H1 (cell line): ENCODE measurements around the gene HOXB7. TPM values are rescaled to one million over a fixed set of nuclear protein-coding genes. Genes with fewer than 3 reads are reported as not detected.

Source experiments
- CTCF ChIA-PET: fragments of 300-600 bp; sonication (Branson Sonifier 250); formaldehyde crosslinking; loops from one replicate; lab custom pipeline; 2021; ENCODE audit not compliant: partially characterized antibody; lab: Charles Lee
- POLR2A ChIA-PET: fragments of 300-600 bp; sonication (Branson Sonifier 250); formaldehyde crosslinking; loops from one replicate; lab custom pipeline; 2021; ENCODE audit warnings: inconsistent platforms; ENCODE audit not compliant: partially characterized antibody; lab: Charles Lee
- DNase-seq, 2 experiments: peaks; one replicate each; pipeline versions ENCODE4 v3.0.0 to v3.0.0-alpha.2; 2010 to 2022; ENCODE audit warnings: low spot score in 2 of 2, low read depth in 1 of 2, mixed read lengths in 1 of 2
- FAIRE-seq: peaks from 2 replicates; lab custom pipeline; 2011; peaks lifted over from hg19 to GRCh38; lab: Jason Lieb, UNC
- H2AFZ ChIP-seq: 2 replicates; pipeline ENCODE4 v1.8.1; 2012; ENCODE audit warnings: low read length, inconsistent platforms
- H2AK5ac ChIP-seq: 2 replicates; pipeline ENCODE4 v1.6.1; 2013; ENCODE audit warnings: low read depth, low read length
- H2BK120ac ChIP-seq: replicated peaks from 2 replicates; pipeline ENCODE3; 2013; ENCODE audit warnings: low read depth, low read length, inconsistent platforms
- H2BK12ac ChIP-seq: 2 replicates; pipeline ENCODE4 v1.6.1; 2013; ENCODE audit warnings: low read depth, low read length
- H2BK15ac ChIP-seq: 2 replicates; pipeline ENCODE4 v1.6.1; 2013; ENCODE audit warnings: low read length
- H2BK20ac ChIP-seq: 2 replicates; pipeline ENCODE4 v1.6.1; 2013; ENCODE audit warnings: low read length
- H2BK5ac ChIP-seq: 2 replicates; pipeline ENCODE4 v1.6.1; 2013; ENCODE audit warnings: low read depth, low read length
- H3K14ac ChIP-seq: 2 replicates; pipeline ENCODE4 v1.6.1; 2013; ENCODE audit warnings: inconsistent platforms; ENCODE audit not compliant: insufficient read length
- H3K18ac ChIP-seq: 2 replicates; pipeline ENCODE4 v1.6.1; 2013; ENCODE audit warnings: low read length; ENCODE audit errors: extremely low read depth
- H3K23ac ChIP-seq: 2 replicates; pipeline ENCODE4 v1.6.1; 2013; ENCODE audit warnings: inconsistent platforms; ENCODE audit not compliant: insufficient read length
- H3K23me2 ChIP-seq: 2 replicates; pipeline ENCODE4 v1.6.1; 2013; ENCODE audit warnings: low read depth, low read length
- H3K27ac ChIP-seq: 2 replicates; pipeline ENCODE4 v1.6.1; 2011; ENCODE audit warnings: low read depth, low read length, inconsistent platforms
- H3K27me3 ChIP-seq, 4 experiments: replicated peaks in 1 of 4; 1 replicate in 1 of 4; 2 replicates in 3 of 4; pipeline versions ENCODE4 v1.6.1 to v1.8.1; 2011 to 2013; ENCODE audit warnings: low read length in 3 of 4, mild to moderate bottlenecking in 3 of 4, inconsistent platforms in 2 of 4, mixed read lengths in 2 of 4, moderate library complexity in 1 of 4; ENCODE audit not compliant: control insufficient read depth in 3 of 4, insufficient read depth in 3 of 4; ENCODE audit errors: extremely low read depth in 1 of 4
- H3K36me3 ChIP-seq, 4 experiments: 2 replicates each; pipeline versions ENCODE4 v1.6.1 to v1.8.1; 2011 to 2013; ENCODE audit warnings: mild to moderate bottlenecking in 4 of 4, low read length in 3 of 4, moderate library complexity in 2 of 4, control low read depth in 1 of 4, inconsistent platforms in 1 of 4; ENCODE audit not compliant: insufficient read depth in 4 of 4, control insufficient read depth in 2 of 4
- H3K4ac ChIP-seq: replicated peaks from 2 replicates; pipeline ENCODE3; 2013; ENCODE audit warnings: low read length, low read depth, mixed read lengths, inconsistent platforms; ENCODE audit not compliant: insufficient read length
- H3K4me1 ChIP-seq, 4 experiments: replicated peaks in 1 of 4; 1 replicate in 1 of 4; 2 replicates in 3 of 4; pipeline versions ENCODE4 v1.6.1 to v1.8.1; 2011 to 2013; ENCODE audit warnings: low read length in 3 of 4, inconsistent platforms in 2 of 4, mixed read lengths in 1 of 4; ENCODE audit not compliant: insufficient read depth in 4 of 4, control insufficient read depth in 3 of 4
- H3K4me2 ChIP-seq, 2 experiments: 2 replicates each; pipeline versions ENCODE4 v1.6.1 to v1.8.1; 2011 to 2013; ENCODE audit warnings: low read depth in 2 of 2, low read length in 2 of 2, control low read depth in 1 of 2, inconsistent platforms in 1 of 2, mild to moderate bottlenecking in 1 of 2; ENCODE audit not compliant: insufficient read depth in 1 of 2
- H3K4me3 ChIP-seq, 4 experiments: fragments of 200-600, 300-600 bp in 1 of 4; sonication (generic), shearing (Covaris generic), sonication (Bioruptor Twin) in 1 of 4; 2 replicates each; pipeline versions ENCODE4 v1.5.1 to v1.8.1; 2011 to 2016; ENCODE audit warnings: low read length in 4 of 4, low read depth in 3 of 4, control low read depth in 2 of 4, inconsistent platforms in 2 of 4, mild to moderate bottlenecking in 2 of 4, mixed read lengths in 1 of 4, moderate library complexity in 1 of 4; ENCODE audit not compliant: insufficient read depth in 2 of 4; ENCODE audit errors: extremely low read depth in 1 of 4
- H3K56ac ChIP-seq: replicated peaks from 2 replicates; pipeline ENCODE3; 2013; ENCODE audit warnings: low read depth, mild to moderate bottlenecking, mixed read lengths, low read length, inconsistent platforms; ENCODE audit not compliant: insufficient read length
- H3K79me1 ChIP-seq: 2 replicates; pipeline ENCODE4 v1.6.1; 2013; ENCODE audit warnings: low read depth, low read length, control low read depth
- H3K79me2 ChIP-seq, 2 experiments: 2 replicates each; pipeline versions ENCODE4 v1.6.1 to v1.8.1; 2012 to 2013; ENCODE audit warnings: low read length in 2 of 2, mild to moderate bottlenecking in 2 of 2, inconsistent platforms in 1 of 2; ENCODE audit not compliant: insufficient read depth in 2 of 2, control insufficient read depth in 1 of 2
- H3K9ac ChIP-seq, 4 experiments: replicated peaks in 1 of 4; 1 replicate in 1 of 4; 2 replicates in 3 of 4; pipeline versions ENCODE4 v1.6.1 to v1.8.1; 2011 to 2013; ENCODE audit warnings: low read depth in 3 of 4, low read length in 3 of 4, control low read depth in 2 of 4, mild to moderate bottlenecking in 2 of 4, moderate library complexity in 2 of 4, inconsistent platforms in 1 of 4; ENCODE audit errors: extremely low read depth in 1 of 4
- H3K9me3 ChIP-seq, 2 experiments: 2 replicates each; pipeline versions ENCODE4 v1.6.1 to v1.8.1; 2012 to 2013; ENCODE audit warnings: mild to moderate bottlenecking in 2 of 2, moderate library complexity in 2 of 2, control low read depth in 1 of 2, inconsistent platforms in 1 of 2, low read depth in 1 of 2, low read length in 1 of 2, mixed read lengths in 1 of 2; ENCODE audit not compliant: insufficient read depth in 2 of 2
- H4K20me1 ChIP-seq, 2 experiments: replicated peaks in 1 of 2; 2 replicates each; pipeline versions ENCODE3 to v1.8.1; 2011 to 2013; ENCODE audit warnings: inconsistent platforms in 2 of 2, low read length in 2 of 2, mild to moderate bottlenecking in 1 of 2; ENCODE audit not compliant: insufficient read depth in 2 of 2, control insufficient read depth in 1 of 2
- H4K5ac ChIP-seq: 2 replicates; pipeline ENCODE4 v1.6.1; 2013; ENCODE audit warnings: low read length, low read depth, mixed read lengths, inconsistent platforms; ENCODE audit not compliant: insufficient read length
- H4K8ac ChIP-seq: 2 replicates; pipeline ENCODE4 v1.8.0; 2013; ENCODE audit warnings: mild to moderate bottlenecking, moderate library complexity, low read length, inconsistent platforms; ENCODE audit not compliant: insufficient read depth; ENCODE audit errors: extremely low read depth
- H4K91ac ChIP-seq: replicated peaks from 2 replicates; pipeline ENCODE3; 2013; ENCODE audit warnings: low read length, mixed read lengths, inconsistent platforms; ENCODE audit not compliant: insufficient read length
- BRCA1 ChIP-seq: IDR thresholded peaks from 2 replicates; pipeline ENCODE4 v1.6.1; 2012; ENCODE audit warnings: low read depth, low read length, improper control_type of control experiment
- EP300 ChIP-seq, 2 experiments: IDR thresholded peaks; 1 replicate in 1 of 2; 2 replicates in 1 of 2; pipeline ENCODE4 v1.6.1; 2011 to 2012; ENCODE audit warnings: low read depth in 2 of 2, low read length in 2 of 2, mild to moderate bottlenecking in 2 of 2, borderline replicate concordance in 1 of 2, inconsistent platforms in 1 of 2, moderate library complexity in 1 of 2
- EZH2 ChIP-seq: fragments of 200-600 bp; sonication (generic); IDR thresholded peaks from 2 replicates; pipeline ENCODE4 v1.7.1; 2012; ENCODE audit warnings: low read depth, mild to moderate bottlenecking, moderate library complexity, low read length, inconsistent platforms; ENCODE audit not compliant: severe bottlenecking
- KDM4A ChIP-seq: IDR thresholded peaks from one replicate; pipeline ENCODE4 v1.7.1; 2012; ENCODE audit warnings: low read depth, mild to moderate bottlenecking, moderate library complexity, low read length, inconsistent platforms; ENCODE audit not compliant: severe bottlenecking
- RAD21 ChIP-seq, 2 experiments: IDR thresholded peaks in 1 of 2; conservative IDR thresholded peaks in 1 of 2; 2 replicates each; pipeline ENCODE4 v1.6.1; 2011; ENCODE audit warnings: low read depth in 2 of 2, low read length in 2 of 2, improper control_type of control experiment in 1 of 2, inconsistent platforms in 1 of 2, mild to moderate bottlenecking in 1 of 2, moderate library complexity in 1 of 2
- RNF2 ChIP-seq: fragments of 200-900, 300-1000 bp; sonication (generic); IDR thresholded peaks from 2 replicates; pipeline ENCODE4 v1.7.1; 2016; ENCODE audit warnings: borderline replicate concordance, low read depth, mild to moderate bottlenecking, antibody characterized with exemption, low read length; ENCODE audit not compliant: poor library complexity, severe bottlenecking; ENCODE audit errors: missing control alignments
- SIX5 ChIP-seq: IDR thresholded peaks from 2 replicates; pipeline ENCODE4 v1.6.1; 2011; ENCODE audit warnings: mild to moderate bottlenecking, low read depth, low read length
- SP4 ChIP-seq: IDR thresholded peaks from 2 replicates; pipeline ENCODE4 v1.6.1; 2012; ENCODE audit warnings: low read length, inconsistent platforms
- TCF12 ChIP-seq: IDR thresholded peaks from 2 replicates; pipeline ENCODE4 v1.6.1; 2011; ENCODE audit warnings: low read depth, mild to moderate bottlenecking, low read length
- WGBS, 2 experiments: shearing (Covaris generic) in 1 of 2; methylation state at CpG; one replicate each; pipeline versions ENCODE4 v1.1.6 to v1.1.7; 2013 to 2015; ENCODE audit warnings: low lambda C conversion rate in 2 of 2, mixed read lengths in 2 of 2, inconsistent platforms in 1 of 2, low coverage in 1 of 2, missing lambda C conversion rate in 1 of 2; ENCODE audit not compliant: insufficient replicate concordance in 2 of 2, insufficient coverage in 1 of 2, insufficient read length in 1 of 2; ENCODE audit errors: extremely low coverage in 1 of 2, missing lambda C conversion rate in 1 of 2; 5-methylcytosine and 5-hydroxymethylcytosine counted together
- polyA plus RNA-seq, 7 experiments: library from polyadenylated mRNA; depleted of rRNA in 3 of 7; stranded (reverse) in 5 of 7; unstranded in 2 of 7; fragments of >200 nt in 5 of 7; fragments of 200-250 nt in 2 of 7; gene quantifications; 1 replicate in 5 of 7; 2 replicates in 1 of 7; 4 replicates in 1 of 7; pipeline versions ENCODE4 v1.2.1 to v1.2.3, GENCODE V29; 2011 to 2013; ENCODE audit warnings: missing spikeins in 2 of 7, mixed read lengths in 2 of 7
- total RNA-seq: library from RNA; stranded (reverse); fragmentation: NEBNext Ultra II Directional; extraction: Animal tissue kit (Norgen Biotek cat#: 25700); gene quantifications from 2 replicates; pipeline ENCODE4 v1.2.1, GENCODE V29; 2021

HOXB7 gene
- total and polyA plus RNA-seq, 2 of the 8 experiments (the other 6 are each of a cell fraction or from before 2014, with no cell fraction given), result not detected

- Histone ChIP-seq H4K5ac (no peak overlapping the region), H2AFZ (no peak overlapping the region), H3K79me1 (no peaks in the 10 kb centered on the region), H2BK15ac (no peak overlapping the region), H3K9ac (no peak overlapping the region), H3K4me3 (no peak overlapping the region), H3K56ac (no peak overlapping the region), H2BK12ac (no peak overlapping the region), H3K27ac (no peak overlapping the region), H3K14ac (no peak overlapping the region), H2BK120ac (no peak overlapping the region), H3K23me2 (0 out of 2 replicates have a peak, but pooled peaks cover 2% of the 10 kb centered on the region), H3K18ac (peak overlapping the region; percentile 48; the same call in 1 of the 2 replicates), H4K20me1 (peaks cover 42 to 45% of the 10 kb centered on the region in 2 experiments), H2BK5ac (no peak overlapping the region), H3K79me2 (no peaks in the 10 kb centered on the region), H3K36me3 (no peaks in the 10 kb centered on the region; a peak in 1 of 8 replicates), H4K91ac (no peak overlapping the region), H4K8ac (no peak overlapping the region), H2AK5ac (peak overlapping the region; percentile 65; the same call in 1 of the 2 replicates), H3K4me1 (peaks cover 0 to 12% (median 4%) of the 10 kb centered on the region in 4 experiments; a peak in 4 of 7 replicates), H3K4ac (no peak overlapping the region), H3K4me2 (no peak overlapping the region), H2BK20ac (no peak overlapping the region), H3K23ac (no peak overlapping the region), H3K9me3 (no peaks in the 10 kb centered on the region), H3K27me3 (peaks cover 97 to 100% (median 100%) of the 10 kb centered on the region in 4 experiments)
- ChIA-PET POLR2A (no interaction called here), CTCF (interaction anchor here (0.8 to 1.9 kb wide), 7 partner anchors 9 to 79 kb away, joined by 3 to 5 read pairs (median 3); no protein-coding TSS in a partner anchor)
- TF ChIP-seq SIX5 (no peak), TCF12 (no peak), EP300 (IDR thresholded peaks at IDR 0.05; ENCODE audit: borderline replicate concordance in 1 of 2, low read depth in 2 of 2, low read length in 2 of 2) (no peak), BRCA1 (no peak), KDM4A (no peak), RAD21 (IDR thresholded peaks at IDR 0.05 in 1 of 2, conservative IDR thresholded peaks at IDR 0.05 in 1 of 2; ENCODE audit: low read depth in 2 of 2, low read length in 2 of 2) (no peak), EZH2 (peak; percentile 59), SP4 (no peak), RNF2 (peak; percentile 21)
- 28% methylated on average over 15 of the region's 15 CpGs; no CpG with 5 or more reads in 1 of the 2 experiments for WGBS, 2 experiments
- DNase-seq (peak in 1 of 2 experiments; percentile 42), FAIRE-seq (no peak)
Measured at GRCh38 chr17:48630925-48631692, 20.3 kb upstream of the HOXB7 start.
